ENCODE results near the gene TMEM179. TPM values are rescaled to one million over a fixed set of nuclear protein-coding genes. Genes with fewer than 3 reads are reported as not detected.
"Not testable (repeated sequence)": the region's sequence is repeated elsewhere in the genome, so short reads cannot be mapped to it uniquely, and the experiment has no call there.

TMEM179 gene
- total RNA-seq, 2 donors from 2014 or later: 0.38 TPM; not detected in 1

GRCh38 chr14:104591506-104592291, 12.9 kb downstream of the TMEM179 start:
- DNase-seq (ENCODE audit: low spot score): no peak
- intact Hi-C loops (cut with DNase I): no loop called here

DNA sequence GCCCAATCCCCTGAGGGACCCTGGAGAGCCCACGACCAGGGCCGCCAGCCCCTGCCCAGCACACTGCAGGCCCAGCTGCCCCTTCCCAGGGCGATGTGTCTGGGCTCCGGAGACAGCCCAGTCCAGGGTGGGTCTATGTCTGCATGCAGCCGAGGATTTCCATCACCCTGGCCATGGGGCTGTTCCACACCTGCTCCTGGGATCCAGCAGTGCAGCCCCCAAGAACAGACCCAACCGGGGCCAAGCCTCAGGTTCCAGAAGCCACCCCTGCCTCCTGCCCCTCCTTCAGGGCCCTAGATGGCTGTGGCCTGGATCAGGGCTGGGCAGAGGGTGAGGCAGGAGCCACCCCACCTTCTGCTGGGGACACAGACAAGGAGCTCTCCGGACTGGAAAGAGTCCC, 13.5 kb downstream of the TMEM179 start:
- intact Hi-C loops (cut with DNase I): no loop called here
- DNase-seq (ENCODE audit: low spot score): no peak

- no peak for DNase-seq (ENCODE audit: low spot score)
- intact Hi-C loops (cut with DNase I): no loop called here
These were observed 14.2 kb downstream of the TMEM179 start for GRCh38 chr14:104590240-104590965.

DNA sequence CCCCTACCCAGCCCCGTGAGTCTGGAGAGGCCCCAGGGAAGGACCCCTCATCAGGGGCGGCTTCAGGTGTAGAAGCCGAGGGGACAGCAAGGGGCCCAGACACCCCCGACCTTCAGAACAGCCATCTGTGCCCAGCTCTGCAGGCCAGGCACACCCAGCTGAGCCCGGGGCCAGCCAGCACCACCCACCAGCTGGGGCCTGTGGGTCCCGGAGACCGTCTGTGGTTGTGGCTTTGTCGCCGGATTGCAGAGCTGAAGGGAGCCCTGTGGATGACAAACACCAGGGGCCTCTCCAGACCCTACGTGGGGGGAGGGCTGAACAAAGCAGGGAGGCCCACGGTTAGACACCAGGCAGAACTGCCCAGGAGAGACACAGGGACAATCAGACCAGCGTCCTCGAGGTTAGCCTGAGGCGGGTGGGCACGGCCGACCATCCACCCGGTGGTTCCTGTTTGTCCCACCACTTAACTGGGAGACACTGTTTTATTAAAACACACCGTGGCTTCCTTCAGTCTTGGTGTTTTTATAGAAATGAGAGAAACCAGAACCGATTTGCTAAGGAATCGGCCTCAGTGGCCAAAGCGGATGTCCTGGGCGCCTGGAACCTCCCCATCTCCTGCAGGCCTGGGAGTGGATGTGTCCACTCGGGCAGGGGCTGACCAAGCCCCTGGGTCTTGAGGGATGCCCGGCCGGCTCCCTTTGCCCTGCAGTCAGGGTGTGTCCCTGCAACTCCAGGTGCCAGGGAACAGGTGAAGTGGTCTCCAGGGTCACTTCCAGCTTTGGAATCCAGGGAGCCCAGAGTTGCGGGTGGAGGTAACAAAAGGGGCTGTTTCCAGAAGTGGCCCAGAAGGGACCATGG, 15.0 kb downstream of the TMEM179 start:
- DNase-seq (ENCODE audit: low spot score): no peak
- intact Hi-C loops (cut with DNase I): no loop called here

DNA sequence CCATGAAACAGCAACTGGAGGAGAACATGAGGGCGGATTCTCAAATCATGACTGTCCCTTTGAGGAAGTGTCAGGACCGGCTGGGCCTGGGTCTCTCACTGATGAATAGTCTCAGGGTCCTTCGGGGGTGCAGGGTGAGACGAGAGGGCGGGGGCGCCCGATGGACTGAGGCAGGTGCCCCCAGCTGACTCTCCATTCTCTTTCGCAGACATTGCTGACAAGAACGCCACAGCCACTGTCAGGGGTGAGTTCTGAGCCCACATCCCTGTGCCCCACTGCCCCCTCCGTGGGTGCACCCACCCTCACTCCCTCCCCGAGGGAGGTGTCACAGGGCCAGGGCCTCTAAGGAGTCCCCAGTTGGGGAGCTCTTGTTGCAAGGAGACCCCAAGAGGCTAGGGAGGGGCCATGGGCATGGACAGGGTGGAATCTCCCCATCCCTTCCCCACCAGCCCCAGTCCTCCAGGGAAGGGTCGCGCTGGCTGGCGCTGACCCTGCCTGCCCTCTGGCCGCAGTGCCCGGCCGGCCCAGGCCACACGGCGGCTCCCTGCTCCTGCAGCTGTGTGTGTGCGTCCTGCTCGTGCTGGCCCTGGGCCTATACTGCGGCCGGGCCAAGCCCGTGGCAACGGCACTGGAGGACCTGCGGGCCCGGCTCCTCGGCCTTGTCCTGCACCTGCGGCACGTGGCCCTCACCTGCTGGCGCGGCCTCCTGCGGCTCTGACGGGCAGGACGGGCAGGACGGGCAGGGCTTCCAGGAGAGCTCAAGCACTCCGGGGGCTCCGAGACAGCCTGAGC, 16.3 kb downstream of the TMEM179 start:
- intact Hi-C loops (cut with DNase I): no loop called here

DNA sequence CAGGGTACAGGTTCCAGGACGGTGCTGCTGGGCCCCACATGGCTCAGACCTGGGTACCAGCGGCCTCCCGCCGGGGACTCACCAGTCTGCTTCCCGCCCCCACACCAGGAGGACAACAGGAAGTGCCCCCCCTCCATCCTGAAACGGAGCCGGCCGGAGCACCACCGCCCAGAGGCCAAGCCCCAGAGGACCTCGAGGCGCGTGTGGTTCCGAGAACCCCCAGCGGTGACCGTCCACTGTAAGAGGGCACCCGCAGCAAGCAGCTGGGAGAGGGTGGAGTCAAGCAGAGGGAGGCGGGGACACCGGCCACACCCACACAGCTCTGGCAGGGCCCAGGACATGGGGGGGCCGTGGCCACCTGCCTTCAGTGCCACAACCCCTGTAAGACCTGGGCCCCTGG, 16.9 kb downstream of the TMEM179 start:
- intact Hi-C loops (cut with DNase I): no loop called here
- no peak for DNase-seq (ENCODE audit: low spot score)

More for the DNA sequence above, 16.3 kb downstream of the TMEM179 start:
- no peak for DNase-seq (ENCODE audit: low spot score)

DNA sequence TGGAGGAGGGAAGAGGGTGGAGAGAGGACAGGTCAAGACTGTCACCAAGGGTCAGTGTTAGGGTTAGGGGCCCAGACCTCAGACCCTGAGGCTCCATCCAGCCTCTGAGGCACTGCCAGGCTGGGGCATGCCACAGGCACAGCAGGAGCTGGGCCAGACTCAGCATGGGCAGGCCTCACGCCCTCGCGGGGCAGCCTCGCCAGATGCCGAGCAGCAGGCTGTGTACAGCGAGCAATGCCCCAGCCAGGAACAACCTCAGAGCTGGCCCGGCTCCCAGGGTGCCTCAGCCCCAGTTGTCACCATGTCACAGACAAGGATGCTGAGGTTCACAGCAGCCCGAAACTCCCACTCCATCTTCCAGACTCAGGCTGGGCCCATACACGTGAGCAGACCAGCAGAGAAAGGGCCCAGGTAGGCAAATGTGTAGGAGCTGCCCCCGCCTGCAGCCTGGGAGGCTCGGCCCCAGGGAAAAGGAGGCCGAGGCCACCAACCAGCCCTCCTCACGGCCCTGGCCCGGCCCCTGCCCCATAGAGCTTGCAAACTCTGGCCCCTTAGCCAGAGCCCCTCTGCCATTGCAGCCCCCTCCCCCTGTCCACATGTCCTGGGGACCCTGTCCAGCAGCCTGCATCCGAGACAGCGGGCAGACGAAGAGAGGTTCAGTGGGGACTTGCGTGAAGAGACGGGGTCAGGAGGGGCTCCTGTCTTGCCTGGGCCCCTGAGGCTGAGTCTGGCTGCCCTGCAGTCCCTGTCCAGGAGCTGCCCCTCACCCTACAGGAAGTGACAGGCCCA, 17.5 kb downstream of the TMEM179 start:
- intact Hi-C loops (cut with DNase I): no loop called here
- no peak for DNase-seq (ENCODE audit: low spot score)

DNA sequence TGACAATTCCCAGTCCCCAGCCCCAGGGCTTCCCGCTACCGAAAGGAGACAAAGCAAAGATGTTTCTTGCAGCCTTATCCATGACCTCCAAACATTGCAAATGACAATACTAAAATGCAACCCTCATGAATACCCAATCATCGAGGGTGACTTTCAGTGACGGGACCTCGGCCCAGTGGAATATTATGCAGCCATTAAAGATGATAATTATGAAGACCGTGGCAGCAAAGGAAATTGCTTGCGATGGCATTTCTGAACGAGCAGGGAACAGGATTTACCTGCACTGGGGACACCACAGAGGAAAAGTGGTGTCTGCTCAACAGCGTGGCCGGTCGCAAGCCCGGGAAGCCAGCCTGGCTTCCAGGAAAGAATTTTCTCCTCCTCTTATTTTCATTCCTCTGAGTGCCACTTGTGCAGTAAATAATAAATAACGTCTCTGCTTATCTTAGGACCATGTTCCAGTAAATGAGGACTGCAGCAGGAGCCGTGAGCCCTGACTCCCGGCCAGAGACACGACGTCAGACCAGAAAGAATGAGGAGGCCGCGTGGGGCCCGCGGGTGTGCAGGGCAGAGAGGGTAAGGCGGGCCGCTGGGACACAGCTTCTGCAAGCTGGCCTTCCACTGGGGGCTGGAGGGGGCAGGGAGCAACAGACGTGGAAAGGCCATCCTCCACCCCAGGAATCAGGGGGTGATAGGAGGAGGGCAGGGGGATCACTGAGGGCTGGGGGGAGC, 18.4 kb downstream of the TMEM179 start:
- intact Hi-C loops (cut with DNase I): no loop called here
- peak; percentile 90 for DNase-seq (ENCODE audit: low spot score)

DNA sequence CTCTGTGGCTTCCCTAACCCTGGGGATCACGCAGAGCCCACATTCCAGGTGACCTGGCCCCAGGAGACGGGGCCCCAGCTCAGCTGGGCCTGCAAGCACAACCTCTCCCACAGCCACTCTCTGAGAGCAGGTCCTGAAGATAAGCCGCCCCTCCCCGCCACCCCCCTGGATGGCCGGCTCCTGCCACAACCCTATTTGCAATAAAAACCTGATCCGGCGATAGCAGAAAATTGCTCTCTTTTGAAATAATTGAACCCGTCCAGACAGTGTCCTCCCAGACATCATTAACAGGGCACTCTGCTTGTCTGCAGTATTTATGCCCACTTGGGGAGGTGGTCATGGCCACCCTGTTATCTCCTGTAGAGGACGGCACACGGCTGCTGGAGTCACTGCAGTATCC, 20.0 kb downstream of the TMEM179 start:
- intact Hi-C loops (cut with DNase I): no loop called here
- no peak for DNase-seq (ENCODE audit: low spot score)

DNA sequence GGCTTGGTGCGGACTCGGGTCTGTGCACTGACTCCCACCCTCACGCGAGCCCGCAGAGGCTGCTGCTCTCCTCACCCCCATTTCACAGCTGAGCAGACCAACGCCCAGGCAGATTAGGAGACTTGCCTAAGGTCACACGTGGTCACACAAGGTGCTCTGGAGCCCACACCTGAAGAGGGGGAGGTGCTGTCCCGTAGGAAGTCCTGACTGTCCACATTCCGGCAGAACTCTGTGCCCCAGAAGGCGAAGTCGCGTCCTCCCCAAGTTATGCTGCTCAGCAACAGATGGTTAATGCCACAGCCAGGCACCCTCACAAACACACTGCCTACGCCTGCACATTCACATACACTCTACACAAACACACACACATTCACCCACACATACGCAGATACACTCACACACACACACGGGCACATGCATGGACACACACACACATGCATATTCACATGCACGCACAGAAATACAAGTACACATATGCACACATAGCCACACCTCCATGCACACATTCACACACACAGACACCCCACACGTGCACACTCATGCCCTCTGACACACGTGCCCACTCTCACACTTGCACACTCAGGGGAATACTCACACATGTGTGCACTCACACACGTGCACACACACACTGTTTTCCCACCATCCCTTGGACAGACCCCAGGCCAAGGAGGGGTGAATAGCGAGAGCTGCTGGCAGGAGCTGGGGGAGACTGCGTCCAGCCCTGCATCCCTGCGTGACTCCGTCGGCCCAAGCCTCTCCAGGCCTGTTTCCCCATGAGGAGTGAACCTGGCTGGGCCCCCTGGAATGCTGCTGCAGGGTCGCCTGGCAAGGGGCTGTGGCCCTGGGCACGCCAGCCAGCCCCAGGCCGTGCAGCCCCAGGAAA, 20.9 kb downstream of the TMEM179 start:
- intact Hi-C loops (cut with DNase I): no loop called here
- DNase-seq (ENCODE audit: low spot score): no peak

DNA sequence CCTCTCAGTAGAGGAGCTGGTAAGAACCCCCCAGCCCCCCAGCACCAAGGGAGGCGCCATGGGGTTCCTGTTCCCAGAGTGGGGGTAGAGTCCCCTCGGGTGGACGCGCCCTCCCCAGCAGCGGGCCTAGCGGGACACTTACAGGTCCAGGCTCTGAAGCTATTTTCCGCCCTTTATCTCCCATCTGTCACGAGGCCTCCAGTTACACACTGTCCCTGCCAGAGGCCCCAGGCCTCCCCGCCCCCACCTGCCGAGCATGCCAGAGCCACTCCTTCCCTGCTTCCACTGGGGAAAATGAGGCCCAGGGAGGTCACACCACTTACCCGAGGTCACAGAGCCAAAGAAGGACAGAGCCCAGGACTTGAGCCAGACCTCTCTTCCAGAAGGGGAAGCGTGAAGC, 21.9 kb downstream of the TMEM179 start:
- peak; percentile 87 for DNase-seq (ENCODE audit: low spot score)
- intact Hi-C loops (cut with DNase I): no loop called here

GRCh38 chr14:104582005-104582404, 22.6 kb downstream of the TMEM179 start:
- intact Hi-C loops (cut with DNase I): no loop called here

DNA sequence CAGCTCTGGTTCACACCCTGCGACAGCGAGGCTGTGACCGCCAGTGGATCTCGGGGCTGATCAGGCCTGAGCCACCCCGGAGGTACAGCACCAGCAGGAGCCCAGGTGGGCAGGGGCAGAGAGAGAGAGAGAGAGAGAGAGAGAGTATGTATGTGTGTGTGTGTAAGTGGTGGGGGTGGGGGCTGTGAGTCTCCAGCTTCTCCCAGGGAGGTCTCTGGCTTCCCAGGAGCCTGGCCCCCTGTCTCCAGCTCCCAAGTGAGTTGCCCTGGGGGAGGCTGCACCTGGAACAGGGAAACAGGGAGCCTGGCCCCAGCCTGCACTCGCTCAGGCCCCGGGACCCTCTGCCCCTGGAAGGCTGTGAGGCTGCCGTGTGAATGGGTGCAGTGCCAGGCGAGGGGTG, 23.1 kb downstream of the TMEM179 start:
- intact Hi-C loops (cut with DNase I): no loop called here
- no peak for DNase-seq (ENCODE audit: low spot score)

More at GRCh38 chr14:104582005-104582404, 22.6 kb downstream of the TMEM179 start:
- peak; percentile 89 for DNase-seq (ENCODE audit: low spot score)

GRCh38 chr14:104580961-104581360, 23.6 kb downstream of the TMEM179 start:
- intact Hi-C loops (cut with DNase I): no loop called here
- no peak for DNase-seq (ENCODE audit: low spot score)

DNA sequence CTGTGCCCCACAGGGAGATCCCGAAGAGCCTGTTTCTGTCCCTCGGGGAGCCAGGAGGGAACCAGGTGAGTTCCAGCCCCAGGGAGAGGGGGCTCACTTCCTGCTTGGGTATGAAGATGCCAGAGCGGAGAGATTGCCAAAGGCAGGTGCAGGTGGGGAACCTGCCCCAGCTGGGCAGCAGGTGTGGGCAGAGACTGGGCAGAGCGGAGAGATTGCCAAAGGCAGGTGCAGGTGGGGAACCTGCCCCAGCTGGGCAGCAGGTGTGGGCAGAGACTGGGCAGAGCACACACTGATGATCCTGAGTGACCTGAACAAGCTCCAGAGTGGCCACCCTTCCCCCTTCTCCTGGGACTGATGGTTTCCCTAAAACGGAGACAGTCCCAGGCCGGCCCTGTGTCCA, 24.6 kb downstream of the TMEM179 start:
- intact Hi-C loops (cut with DNase I): loop anchor here in 1 of 2 donors (5.0 kb wide), 1 partner anchor 62 kb away; no protein-coding TSS in a partner anchor
- DNase-seq (ENCODE audit: low spot score): not testable (repeated sequence)

DNA sequence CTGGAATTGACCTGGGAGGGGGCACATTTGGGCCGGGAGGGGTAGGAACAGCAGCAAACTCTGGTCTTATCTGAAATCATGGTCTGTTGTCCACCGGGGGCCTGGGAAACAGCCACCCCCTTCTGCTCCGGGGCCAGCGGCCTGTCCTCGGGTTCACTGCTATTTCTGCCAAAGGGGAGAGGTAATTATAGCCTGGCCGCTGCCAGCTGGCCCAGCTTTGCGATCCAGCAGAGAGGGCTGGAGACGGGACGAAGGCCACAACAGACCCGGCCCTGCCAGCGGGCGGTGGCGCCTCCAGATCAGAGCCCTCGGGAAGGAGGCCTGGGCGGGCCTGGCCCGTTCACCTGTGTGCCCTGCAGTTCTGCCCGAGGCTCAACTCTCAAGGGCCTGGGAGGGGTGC, 25.1 kb downstream of the TMEM179 start, which contains the start of gene C14orf180:
Gene C14orf180 (plus strand): TSS at position 258 of the 400 bp plus-strand sequence. CDS start 6,667 bp downstream, outside the sequence.
- intact Hi-C loops (cut with DNase I): loop anchor here in 1 of 2 donors (5.0 kb wide), 1 partner anchor 63 kb away; no protein-coding TSS in a partner anchor
- DNase-seq (ENCODE audit: low spot score): no peak
